Left lung (tissue), 10 donors: ENCODE results near the gene SLC9A4. TPM values are rescaled to one million over a fixed set of nuclear protein-coding genes. Genes with fewer than 3 reads are reported as not detected.

ENCODE experiments used
- ATAC-seq: fragments of 200-7000 bp; cut with Tn5 transposase; one replicate; pipeline ENCODE4 v1.9.1; 2020; ENCODE audit warnings: moderate library complexity
- DNase-seq, 4 donors: peaks; one replicate each; pipeline ENCODE4 v3.0.0-alpha.2; 2013 to 2020
- H3K27ac ChIP-seq, 2 donors: fragments of 200-600 bp; sonication (generic) in 1 of 2; one replicate each; pipeline versions ENCODE4 v1.5.0 to v1.8.0; 2020 to 2021
- H3K27me3 ChIP-seq, 2 donors: fragments of 200-600 bp; sonication (generic) in 1 of 2; one replicate each; pipeline versions ENCODE4 v1.5.0 to v1.8.0; 2020 to 2021
- H3K36me3 ChIP-seq, 2 donors: fragments of 200-600 bp; sonication (generic) in 1 of 2; one replicate each; pipeline versions ENCODE4 v1.5.0 to v1.8.0; 2020 to 2021
- H3K4me1 ChIP-seq, 2 donors: fragments of 200-600 bp; one replicate each; pipeline ENCODE4 v1.8.0; 2021
- H3K4me3 ChIP-seq, 2 donors: fragments of 200-600 bp; sonication (generic) in 1 of 2; one replicate each; pipeline versions ENCODE4 v1.5.0 to v1.8.0; 2020 to 2021; ENCODE audit warnings: mild to moderate bottlenecking in 1 of 2
- H3K9me3 ChIP-seq, 2 donors: fragments of 200-600 bp; sonication (generic) in 1 of 2; one replicate each; pipeline versions ENCODE4 v1.5.0 to v1.8.0; 2020 to 2021
- intact Hi-C, 2 donors: fragments of 100-400 bp; cut with DNase I; formaldehyde crosslinking; loops; one replicate each; pipeline versions ENCODE4 v1.11.2 to v1.14.2; 2022
- polyA plus RNA-seq, 6 donors: library from polyadenylated mRNA; unstranded; fragments of 120-200 nt; gene quantifications; one replicate each; pipeline ENCODE4 v1.2.1, GENCODE V29; 2013; ENCODE audit not compliant: insufficient read length in 6 of 6
- total RNA-seq, 2 donors: library from RNA; stranded (reverse); fragmentation: NEBNext Ultra II Directional; extraction: Animal tissue kit (Norgen Biotek cat#: 25700); gene quantifications; one replicate each; pipeline ENCODE4 v1.2.1, GENCODE V29; 2021
- TF ChIP-seq, protein P1 (sequence below), 2 donors: fragments of 200-600 bp; sonication (generic) in 1 of 2; IDR thresholded peaks; one replicate each; pipeline versions ENCODE4 v1.5.0 to v1.8.0; 2021; ENCODE audit warnings: antibody characterized with exemption in 2 of 2
- donor health status: DM: no; HTN: yes; CAD: no.
- donor health status: DM: no; HTN: no; CAD: no.

SLC9A4 gene
- total and polyA plus RNA-seq, 8 donors: 0.06 to 0.08 (median 0.06) TPM; not detected in 4

DNA sequence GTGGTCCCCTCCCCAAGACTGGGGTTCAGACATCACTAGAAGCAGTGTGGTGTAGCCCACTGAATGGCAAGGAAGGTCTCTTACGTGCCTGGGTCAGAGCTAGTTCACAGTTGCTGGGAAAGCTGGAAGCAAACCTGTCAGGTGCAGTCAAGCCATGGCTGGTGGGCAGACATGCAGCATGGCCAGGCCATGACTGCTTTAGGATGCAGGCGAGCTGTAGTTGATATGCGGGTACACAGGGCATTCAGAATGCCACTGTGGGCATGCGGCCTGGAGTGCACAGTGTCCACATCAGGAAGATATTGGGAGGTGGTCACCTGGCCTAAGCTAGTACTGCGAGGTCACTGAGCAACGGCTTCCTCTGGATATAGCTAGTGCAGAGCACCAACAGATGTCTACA is 11.8 kb upstream of the SLC9A4 start:
- Histone ChIP-seq H3K9me3 (no peaks in the 10 kb centered on the region), H3K4me3 (no peak overlapping the region), H3K36me3 (no peaks in the 10 kb centered on the region), H3K27me3 (no peaks in the 10 kb centered on the region), H3K4me1 (no peaks in the 10 kb centered on the region), H3K27ac (no peak overlapping the region)
- TF ChIP-seq, protein P1, sequence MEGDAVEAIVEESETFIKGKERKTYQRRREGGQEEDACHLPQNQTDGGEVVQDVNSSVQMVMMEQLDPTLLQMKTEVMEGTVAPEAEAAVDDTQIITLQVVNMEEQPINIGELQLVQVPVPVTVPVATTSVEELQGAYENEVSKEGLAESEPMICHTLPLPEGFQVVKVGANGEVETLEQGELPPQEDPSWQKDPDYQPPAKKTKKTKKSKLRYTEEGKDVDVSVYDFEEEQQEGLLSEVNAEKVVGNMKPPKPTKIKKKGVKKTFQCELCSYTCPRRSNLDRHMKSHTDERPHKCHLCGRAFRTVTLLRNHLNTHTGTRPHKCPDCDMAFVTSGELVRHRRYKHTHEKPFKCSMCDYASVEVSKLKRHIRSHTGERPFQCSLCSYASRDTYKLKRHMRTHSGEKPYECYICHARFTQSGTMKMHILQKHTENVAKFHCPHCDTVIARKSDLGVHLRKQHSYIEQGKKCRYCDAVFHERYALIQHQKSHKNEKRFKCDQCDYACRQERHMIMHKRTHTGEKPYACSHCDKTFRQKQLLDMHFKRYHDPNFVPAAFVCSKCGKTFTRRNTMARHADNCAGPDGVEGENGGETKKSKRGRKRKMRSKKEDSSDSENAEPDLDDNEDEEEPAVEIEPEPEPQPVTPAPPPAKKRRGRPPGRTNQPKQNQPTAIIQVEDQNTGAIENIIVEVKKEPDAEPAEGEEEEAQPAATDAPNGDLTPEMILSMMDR (IDR thresholded peaks at IDR 0.05): no peak
- intact Hi-C loops: no loop called here
- no peak for DNase-seq
- ATAC-seq: no peak

- no peaks in the 10 kb centered on the region for H3K9me3 ChIP-seq
- no peak overlapping the region for H3K27ac ChIP-seq
- H3K4me3 ChIP-seq: no peak overlapping the region
- no peaks in the 10 kb centered on the region for H3K4me1 ChIP-seq
- no peak for ATAC-seq
- no peaks in the 10 kb centered on the region for H3K27me3 ChIP-seq
- no peaks in the 10 kb centered on the region for H3K36me3 ChIP-seq
- no peak for DNase-seq
- TF ChIP-seq, protein P1 (IDR thresholded peaks at IDR 0.05): no peak
- intact Hi-C loops: no loop called here
Measured at GRCh38 chr2:102463160-102463559, 9.9 kb upstream of the SLC9A4 start.

DNA sequence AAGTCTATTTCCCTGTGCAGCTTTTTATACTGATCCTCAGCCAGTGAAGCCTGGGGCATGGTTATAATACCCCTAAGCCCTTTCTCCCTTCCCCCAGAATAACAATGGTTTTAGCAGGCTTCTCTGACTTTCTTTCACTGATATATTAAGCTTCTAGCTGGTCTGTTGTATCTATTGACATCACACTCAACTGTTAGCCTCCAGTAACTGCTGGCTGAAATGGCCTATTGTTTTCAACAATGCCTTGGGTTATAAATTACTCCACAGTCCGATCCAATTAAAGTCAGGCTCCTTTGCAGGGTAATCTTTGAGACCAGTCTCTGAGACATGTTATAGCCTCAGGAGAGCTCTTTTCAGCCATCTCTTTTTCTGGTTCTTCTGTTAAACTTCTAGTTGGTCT is 2.9 kb upstream of the SLC9A4 start:
- DNase-seq (no peak), ATAC-seq (no peak)
- Histone ChIP-seq H3K4me1 (no peaks in the 10 kb centered on the region), H3K4me3 (no peak overlapping the region), H3K27me3 (no peaks in the 10 kb centered on the region), H3K27ac (no peak overlapping the region), H3K36me3 (no peaks in the 10 kb centered on the region), H3K9me3 (peaks cover 0 to 13% of the 10 kb centered on the region in 2 donors)
- TF ChIP-seq, protein P1 (IDR thresholded peaks at IDR 0.05): no peak
- intact Hi-C loops: loop anchor here in 1 of 2 donors (10.0 kb wide), 1 partner anchor 145 kb away; the partner anchor contains the start of gene SLC9A2

DNA sequence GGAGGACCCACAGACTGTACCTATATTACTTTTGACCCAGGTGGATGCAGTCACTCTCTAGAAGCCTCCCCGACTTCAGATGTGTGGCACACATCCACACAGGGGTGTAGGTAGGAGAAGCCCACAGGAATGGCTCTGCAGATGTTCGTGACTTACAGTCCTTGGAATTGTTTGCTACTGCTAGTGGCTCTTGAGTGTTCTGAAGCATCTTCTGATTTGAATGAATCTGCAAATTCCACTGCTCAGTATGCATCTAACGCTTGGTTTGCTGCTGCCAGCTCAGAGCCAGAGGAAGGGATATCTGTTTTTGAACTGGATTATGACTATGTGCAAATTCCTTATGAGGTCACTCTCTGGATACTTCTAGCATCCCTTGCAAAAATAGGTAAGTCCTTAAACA is 605 bp downstream of the SLC9A4 start:
- ATAC-seq: no peak
- no peak overlapping the region for H3K27ac ChIP-seq
- H3K36me3 ChIP-seq: no peaks in the 10 kb centered on the region
- H3K4me1 ChIP-seq: no peaks in the 10 kb centered on the region
- H3K9me3 ChIP-seq: peaks cover 0 to 13% of the 10 kb centered on the region in 2 donors
- TF ChIP-seq, protein P1 (IDR thresholded peaks at IDR 0.05): no peak
- DNase-seq: no peak
- no peaks in the 10 kb centered on the region for H3K27me3 ChIP-seq
- intact Hi-C loops: loop anchor here in 1 of 2 donors (10.0 kb wide), 1 partner anchor 141 kb away; the partner anchor contains the start of gene SLC9A2
- H3K4me3 ChIP-seq: no peak overlapping the region

DNA sequence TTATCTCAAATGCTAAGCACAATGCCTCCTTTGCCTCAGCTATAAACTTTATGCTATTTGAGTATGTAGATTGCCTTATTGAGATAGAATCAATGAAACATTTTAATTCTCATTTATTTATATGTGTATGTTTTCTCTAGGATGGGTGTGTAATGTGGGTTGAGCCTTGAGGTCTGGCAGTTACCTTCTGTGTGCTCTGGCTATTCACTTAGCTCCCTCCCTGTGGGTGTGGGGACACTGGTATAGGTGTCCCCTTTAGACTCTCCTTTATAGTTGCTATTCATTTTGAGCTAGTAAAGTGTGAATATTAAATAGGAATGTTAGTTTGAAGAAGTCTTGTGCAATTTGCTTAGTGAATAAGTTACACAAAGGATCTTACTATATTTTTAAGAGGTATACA is 1.8 kb downstream of the SLC9A4 start:
- intact Hi-C loops: loop anchor here in 1 of 2 donors (10.0 kb wide), 1 partner anchor 140 kb away; the partner anchor contains the start of gene SLC9A2
- no peak overlapping the region for H3K27ac ChIP-seq

More for the DNA sequence above, 1.8 kb downstream of the SLC9A4 start:
- peaks cover 0 to 3% of the 10 kb centered on the region in 2 donors for H3K9me3 ChIP-seq
- ATAC-seq (no peak), DNase-seq (no peak)
- no peaks in the 10 kb centered on the region for H3K27me3 ChIP-seq
- peaks cover 0 to under 1% of the 10 kb centered on the region in 2 donors for H3K4me1 ChIP-seq
- no peak overlapping the region for H3K4me3 ChIP-seq
- TF ChIP-seq, protein P1 (IDR thresholded peaks at IDR 0.05): no peak
- H3K36me3 ChIP-seq: no peaks in the 10 kb centered on the region
